Islet of Langerhans (tissue), 1 donor: ENCODE results near the gene EIF4A2.
"Not testable (repeated sequence)": the region's sequence is repeated elsewhere in the genome, so short reads cannot be mapped to it uniquely, and the experiment has no call there.

Experiments used
- FAIRE-seq: peaks from one replicate; lab custom pipeline; 2011; peaks lifted over from hg19 to GRCh38; lab: Jason Lieb, UNC

Gene EIF4A2

DNA sequence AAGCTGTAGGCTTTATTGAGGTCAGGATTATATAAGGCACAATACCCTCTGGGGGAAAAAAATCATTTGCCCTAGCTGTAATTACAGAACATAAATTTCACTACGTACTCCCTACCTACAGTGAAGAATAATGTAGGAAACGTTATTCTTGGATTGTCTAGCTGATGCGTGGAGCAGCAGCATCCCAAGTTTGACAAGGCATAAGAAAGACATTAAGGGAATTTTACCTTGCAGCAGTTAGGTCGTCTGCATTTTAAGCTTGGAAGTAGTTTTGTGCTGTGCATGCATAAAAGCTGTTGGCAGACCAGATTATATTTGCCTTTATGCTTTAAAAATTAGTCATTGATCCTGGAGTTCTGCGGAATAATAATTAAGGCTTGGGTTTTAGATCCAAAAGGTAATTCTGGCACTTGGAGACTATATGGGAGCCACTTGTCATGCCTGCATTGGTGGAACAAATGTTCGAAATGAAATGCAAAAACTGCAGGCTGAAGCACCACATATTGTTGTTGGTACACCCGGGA is 2.2 kb downstream of the EIF4A2 start:
- FAIRE-seq, result no peak

DNA sequence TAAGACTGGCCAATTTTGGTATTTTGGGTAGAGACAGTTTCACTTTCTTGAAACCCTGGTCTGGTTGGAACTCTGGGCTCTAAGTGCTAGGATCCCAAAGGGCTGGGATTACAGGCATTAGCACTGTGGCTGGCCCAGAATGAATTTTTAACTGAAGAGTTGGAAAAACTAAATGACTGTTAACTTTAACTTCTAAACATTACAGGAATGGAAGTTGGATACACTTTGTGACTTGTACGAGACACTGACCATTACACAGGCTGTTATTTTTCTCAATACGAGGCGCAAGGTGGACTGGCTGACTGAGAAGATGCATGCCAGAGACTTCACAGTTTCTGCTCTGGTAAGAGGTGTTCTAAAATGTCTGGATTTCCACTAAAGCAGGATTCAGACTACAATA is 3.5 kb downstream of the EIF4A2 start:
- no peak for FAIRE-seq

DNA sequence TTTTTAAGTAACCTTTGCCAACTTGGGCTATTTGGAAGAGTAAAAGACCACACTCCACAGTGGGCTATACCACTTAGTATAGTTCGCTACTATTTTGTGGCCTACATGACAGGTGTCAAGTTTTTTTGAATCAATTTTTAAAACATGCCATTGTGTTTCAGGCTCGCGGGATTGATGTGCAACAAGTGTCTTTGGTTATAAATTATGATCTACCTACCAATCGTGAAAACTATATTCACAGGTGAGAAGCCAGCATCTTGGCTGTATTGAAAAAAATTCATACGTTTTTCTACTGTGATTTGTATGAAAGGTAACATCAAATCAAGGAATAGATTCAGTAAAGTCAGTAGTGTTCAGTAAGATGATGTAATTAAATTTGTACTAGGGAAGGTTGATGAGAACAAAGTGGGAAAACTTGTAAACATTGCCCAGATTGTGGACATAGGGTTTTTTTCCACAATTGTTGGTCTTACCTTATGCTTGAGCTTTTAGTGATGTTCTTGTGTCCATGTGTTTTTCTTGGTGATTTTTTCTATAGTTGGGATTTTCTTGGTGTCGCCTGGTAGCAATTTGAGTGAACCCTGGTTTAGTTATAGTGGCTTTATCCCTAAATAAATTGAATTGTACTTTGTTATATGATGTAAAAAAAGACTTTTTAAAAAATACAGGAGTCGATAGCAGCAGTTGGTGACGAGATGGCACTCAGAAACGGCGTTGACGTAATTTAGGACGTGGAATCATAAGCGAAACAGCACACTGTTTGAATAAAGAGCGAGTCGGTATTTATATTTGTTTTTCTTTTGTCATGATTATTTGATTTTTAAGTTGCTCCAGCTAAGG is 4.5 kb downstream of the EIF4A2 start:
- FAIRE-seq, result no peak

DNA sequence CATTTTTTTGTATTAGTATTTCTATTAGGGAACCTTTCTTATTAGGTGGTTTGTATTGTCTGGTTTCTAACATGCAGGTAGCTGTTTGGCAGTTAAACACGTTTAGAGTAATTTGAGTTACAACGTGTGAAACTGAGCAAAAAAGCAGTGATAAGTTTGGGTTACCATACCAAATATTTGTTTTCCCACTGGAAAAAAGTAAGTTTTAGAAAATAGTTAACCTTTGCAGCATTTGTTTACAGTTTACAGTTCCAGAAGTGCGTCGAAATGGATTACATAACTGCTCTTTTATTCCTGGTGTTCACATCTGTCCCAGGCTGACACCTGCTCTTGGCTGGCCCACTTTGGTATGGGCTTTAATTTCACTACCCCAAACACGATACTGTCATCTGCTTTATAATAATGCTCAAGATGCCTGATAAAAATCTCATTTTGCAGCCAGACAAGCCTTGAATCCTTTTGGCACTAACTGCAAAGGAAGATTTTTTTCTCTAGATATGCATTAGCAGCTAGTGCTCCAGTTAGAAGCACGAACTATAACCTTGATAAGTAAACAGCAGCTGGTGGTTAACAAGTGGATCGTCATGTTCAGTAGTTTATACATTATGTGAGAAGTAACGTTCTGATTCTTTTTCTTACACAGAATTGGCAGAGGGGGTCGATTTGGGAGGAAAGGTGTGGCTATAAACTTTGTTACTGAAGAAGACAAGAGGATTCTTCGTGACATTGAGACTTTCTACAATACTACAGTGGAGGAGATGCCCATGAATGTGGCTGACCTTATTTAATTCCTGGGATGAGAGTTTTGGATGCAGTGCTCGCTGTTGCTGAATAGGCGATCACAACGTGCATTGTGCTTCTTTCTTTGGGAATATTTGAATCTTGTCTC is 5.3 kb downstream of the EIF4A2 start:
- no peak for FAIRE-seq

DNA sequence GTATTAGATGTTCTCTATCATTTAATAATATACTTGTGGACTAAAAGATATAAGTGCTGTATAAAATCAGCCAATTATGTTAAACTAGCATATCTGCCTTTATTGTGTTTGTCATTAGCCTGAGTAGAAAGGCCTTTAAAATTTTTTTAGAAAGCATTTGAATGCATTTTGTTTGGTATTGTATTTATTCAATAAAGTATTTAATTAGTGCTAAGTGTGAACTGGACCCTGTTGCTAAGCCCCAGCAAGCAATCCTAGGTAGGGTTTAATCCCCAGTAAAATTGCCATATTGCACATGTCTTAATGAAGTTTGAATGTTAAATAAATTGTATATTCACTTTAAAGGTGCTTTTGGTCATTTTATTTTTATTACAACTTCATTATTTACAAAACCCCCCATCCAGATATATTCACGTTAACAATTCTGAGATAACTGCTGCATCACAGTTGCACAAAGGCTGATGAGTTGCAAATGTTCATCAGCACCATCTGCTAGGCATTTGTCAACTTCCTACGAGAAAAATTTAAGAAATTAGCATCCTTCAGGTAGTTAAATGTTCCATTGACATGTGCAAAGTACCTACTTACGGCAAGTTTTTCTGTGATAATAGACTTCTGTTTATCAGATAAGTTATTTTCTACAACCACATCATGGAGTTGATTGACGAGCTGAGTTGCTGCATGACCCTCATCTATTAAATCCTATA is 6.3 kb downstream of the EIF4A2 start:
- no peak for FAIRE-seq

DNA sequence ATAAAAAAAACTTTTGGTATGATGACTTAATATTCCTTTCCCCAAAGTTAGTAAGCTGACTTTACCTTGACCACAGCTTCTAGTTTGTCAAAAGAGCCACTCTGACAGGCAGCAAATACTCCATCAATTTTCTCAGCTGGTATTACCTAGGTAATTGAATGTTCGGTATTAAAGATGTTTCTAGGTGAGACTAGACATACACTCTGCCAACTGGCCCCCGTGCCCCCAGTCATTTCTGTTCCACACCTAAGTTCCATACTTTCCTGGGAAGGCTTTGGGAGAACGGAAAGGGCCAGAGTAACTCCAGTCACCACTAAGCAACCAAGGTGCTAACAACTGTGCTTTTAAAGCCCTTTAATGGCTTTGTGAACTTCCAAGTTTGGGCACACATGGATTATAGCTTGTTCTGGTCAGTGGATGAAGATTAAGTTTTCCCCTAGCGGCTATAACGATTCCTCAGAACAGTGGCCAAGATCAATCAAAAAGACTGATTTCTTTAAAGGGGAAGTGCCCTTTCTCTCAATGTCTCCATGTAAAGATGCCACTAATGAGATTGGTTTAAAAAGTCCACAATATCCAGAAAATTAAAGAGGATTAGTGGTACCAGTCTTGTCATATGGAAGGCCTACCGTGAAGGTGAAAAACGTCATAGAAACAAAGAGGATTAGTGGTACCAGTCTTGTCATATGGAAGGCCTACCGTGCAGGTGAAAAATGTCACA is 7.0 kb downstream of the EIF4A2 start:
- FAIRE-seq, result no peak

DNA sequence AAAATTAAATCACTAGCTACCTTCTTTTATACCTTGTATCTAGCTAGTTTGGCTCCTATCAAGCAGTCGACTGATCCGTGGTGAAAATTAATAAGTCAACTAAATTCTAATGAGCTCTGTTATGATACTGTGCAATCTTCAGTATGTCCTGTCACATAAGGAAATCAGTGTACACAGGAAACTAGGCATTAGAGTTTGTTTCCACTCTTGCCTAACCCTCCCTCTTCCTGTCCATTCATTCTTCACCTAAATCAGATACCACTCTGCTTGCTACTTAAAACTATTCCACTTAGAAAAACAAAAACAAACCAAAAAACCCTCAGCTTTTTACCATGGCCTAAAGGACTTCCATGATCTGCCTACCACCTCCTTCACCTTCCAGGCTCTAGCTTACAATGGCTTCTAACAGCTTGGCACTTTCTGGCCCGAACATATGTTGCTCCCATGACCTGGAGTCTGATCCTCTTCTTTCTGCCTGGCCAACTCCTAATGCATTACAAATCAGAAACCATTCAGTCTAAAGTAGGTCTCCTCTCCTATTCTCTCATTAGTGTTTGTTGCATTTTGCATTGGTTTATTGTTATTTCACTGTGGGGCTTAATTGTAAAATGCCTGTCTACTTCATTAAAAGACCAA is 15.0 kb downstream of the EIF4A2 start:
- FAIRE-seq, result no peak

DNA sequence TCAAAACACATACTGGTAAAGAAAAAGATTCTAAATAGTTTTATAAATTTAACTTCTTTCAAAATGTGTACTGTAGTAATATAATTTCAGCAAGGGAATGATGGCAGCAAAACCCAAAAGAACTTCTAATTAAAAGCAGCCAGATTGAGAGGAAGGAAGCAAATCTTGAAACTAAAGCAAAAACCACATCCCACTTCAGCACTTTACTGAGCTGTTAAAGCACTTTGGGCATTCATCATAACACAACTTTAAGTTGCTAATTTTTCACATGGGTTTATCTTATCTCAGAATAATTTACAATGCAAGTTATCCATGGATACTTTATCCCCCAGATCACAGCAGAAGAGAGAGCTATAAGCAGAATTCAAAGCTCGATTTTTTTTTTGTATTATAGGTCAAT is 16.9 kb downstream of the EIF4A2 start:
- FAIRE-seq, result no peak

DNA sequence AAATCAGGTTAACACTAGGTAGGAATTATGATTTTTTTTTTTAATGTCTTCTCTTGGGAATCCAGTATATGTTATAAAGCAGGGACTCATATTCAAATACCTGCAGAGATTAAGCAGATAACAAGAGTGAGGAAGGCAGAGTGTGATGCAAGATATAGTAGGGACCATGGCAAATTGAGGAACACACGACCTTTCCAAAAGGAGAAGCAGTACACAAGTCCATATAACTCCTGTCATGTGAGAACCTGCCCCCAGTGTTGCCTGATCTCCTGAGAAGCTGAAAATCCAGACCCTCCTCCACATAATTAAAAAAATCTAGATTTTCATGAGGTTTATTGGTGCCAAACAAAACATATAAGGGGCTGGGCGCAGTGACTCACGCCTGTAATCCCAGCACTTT is 19.3 kb downstream of the EIF4A2 start:
- FAIRE-seq, result no peak

DNA sequence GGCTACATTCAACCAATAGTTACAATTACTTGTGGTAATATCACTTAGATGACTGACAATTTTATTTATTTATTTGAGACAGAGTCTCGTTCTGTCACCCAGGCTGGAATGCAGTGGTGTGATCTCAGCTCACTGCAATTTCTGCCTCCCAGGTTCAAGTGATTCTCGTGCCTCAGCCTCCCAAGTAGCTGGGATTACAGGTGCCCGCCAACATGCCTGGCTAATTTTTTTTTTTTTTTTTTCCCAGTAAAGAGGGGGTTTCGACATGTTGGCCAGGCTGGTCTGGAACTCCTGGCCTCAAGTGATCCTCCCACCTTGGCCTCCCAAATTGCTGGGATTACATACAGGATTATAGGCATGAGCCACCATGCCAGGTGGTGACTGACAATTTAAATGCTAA is 20.1 kb downstream of the EIF4A2 start:
- not testable (repeated sequence) for FAIRE-seq

DNA sequence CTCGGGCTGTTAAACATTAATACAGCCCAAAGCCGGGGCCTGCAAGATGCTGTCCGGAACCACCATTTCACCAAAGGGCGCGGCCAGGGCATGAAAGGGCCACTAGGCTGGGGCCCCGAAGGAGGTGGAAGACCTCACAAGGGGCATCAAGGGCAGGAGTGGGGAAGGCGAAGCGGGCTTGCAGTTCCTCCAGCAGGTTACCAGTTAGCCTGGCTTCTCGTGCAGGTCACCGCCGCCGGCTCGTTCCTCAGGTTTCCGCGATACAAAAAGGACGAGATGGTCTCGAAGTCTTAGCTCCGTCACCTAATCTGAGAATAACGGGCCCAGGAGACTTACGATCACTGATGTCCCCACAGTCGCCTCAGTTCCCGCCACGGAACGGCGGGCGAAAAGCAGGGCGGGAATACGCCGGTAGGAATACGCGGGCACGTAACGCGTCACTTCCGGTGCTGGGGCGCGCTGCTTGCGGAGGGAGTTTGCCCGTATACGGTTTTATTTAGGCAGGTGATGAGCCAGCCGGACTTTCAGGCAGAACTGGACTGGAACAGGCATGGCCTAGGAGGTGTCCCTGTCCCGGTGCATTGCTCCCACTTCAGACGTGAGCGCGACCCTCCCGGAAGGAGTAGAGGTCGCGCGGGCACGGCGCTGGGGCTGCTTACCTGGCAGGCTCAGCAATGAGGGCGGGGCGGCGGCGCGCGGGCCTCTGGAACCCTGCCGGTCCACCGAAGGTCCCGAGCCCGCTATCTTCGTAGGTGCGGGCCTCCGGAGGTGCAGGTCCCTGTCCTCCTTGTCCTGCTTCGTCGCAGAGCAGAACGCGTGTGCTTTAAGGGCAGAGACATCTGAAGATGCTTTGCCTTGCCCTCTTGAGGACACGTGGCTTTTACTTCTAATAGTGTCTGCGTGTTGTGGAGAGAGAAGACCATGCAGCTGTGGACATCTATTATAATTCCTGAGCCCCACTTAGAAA is 23.0 kb downstream of the EIF4A2 start, which contains the start of gene RFC4:
RFC4 (minus strand) TSS at position 394 of the 967 bp plus-strand sequence. CDS start 1,769 bp downstream, outside the sequence.
- no peak for FAIRE-seq

DNA sequence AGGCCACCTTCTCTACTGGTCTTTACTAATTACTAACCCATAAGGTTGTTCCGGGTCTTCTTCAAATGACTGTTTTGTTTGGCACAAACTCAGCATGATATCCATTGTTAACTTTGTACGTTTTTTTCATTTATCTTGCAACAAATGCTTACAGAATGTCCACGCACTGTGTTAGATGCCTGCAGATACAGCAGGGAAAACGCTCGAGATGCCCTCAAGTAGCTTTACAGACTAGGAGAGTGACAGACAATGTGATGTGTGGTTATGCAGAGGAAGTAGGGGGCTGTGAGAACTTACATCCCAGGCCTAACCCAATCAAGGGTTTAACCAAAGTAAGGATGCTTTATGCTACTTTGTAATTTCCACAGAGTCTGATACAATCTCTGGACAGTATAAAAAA is 23.9 kb downstream of the EIF4A2 start:
- FAIRE-seq, result no peak

DNA sequence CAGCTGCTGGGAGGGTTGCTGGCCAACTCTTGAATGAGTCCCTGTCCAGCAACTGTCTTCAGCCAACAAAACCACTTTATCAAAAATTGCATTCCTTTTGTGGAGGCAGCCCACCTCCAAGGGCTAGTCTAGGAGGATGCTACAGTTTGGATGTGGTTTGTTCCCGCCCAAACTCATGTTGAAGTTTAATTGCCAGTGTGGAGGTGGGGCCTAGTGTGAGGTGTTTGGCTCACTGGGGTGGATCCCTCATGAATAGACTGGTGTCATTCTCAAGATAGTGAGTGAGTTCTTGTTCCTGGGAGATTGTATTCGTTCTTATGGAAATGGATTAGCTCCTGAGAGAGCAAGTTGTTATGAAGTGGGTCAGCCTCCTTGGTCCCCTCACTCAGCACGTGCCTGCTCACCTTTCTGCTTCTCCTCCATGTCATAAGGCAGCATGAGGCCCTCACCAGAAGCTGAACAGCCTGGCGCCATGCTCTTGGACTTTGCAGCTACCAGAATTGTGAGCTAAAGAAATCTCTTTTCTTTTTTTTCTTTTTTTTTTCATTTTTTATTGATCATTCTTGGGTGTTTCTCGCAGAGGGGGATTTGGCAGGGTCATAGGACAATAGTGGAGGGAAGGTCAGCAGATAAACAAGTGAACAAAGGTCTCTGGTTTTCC is 27.1 kb downstream of the EIF4A2 start:
- no peak for FAIRE-seq

DNA sequence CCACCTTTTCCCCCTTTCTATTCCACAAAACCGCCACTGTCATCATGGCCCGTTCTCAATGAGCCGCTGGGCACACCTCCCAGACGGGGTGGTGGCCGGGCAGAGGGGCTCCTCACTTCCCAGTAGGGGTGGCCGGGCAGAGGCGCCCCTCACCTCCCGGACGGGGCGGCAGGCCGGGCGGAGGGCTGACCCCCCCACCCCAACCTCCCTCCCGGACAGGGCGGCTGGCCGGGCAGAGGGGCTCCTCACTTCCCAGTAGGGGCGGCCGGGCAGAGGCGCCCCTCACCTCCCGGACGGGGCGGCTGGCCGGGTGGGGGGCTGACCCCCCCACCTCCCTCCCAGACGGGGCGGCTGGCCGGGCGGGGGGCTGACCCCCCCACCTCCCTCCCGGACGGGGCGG is 27.9 kb downstream of the EIF4A2 start:
- not testable (repeated sequence) for FAIRE-seq

DNA sequence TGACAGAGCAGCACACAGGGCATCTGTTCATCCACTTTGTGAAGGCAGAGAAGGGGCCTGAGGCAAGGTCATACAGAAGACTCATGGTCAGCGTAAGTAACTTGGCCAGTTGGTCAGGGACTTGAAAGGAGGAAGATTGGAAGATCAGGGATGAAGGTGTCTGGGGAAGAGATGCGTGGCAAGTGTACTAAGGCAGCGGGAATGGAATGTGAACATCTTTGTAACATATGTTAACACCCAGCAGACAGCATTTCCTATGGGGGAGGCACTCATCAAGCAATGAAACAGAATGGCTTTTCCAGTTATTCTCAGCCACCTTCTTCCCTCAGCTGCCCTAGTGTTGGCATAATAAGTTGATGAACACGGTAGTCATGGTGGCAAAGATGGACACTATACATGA is 30.7 kb downstream of the EIF4A2 start:
- FAIRE-seq, result no peak

DNA sequence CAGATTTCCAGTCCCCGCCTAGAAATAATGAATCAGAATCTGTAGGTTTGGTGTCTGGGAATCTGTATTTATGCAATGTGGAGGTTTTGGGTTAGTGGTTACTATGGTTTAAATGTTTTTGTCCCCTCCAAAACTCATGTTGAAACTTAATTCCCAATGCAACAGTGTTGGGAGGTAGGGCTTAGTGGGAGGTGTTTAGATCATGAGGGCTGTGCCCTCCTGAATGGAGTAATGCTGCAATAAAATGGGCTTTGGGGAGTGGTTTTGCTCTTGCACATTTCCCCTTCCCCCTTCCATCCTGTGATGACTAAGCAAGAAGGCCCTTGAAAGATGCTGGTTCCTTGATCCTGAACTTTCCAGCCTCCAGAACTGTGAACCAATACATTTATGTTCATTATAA is 32.1 kb downstream of the EIF4A2 start:
- FAIRE-seq, result no peak

DNA sequence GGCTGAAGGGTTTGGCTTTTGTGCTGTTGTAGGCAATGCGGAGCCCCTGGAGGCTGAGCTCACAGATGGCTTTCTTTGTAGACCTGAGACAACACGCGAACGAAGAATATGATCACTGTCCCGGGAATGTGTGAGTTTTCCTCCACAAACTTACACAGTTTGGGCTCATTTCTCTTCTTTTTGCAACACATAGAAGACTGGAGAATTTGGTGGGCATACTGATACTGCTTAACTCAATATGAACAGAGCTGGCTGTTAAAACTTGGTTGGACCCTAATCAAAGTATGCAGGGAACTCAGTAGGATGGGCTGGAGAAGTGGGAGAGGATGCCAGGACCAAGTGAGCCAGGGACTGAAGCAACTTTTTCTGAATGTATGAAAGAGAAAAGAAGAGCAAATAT is 35.1 kb downstream of the EIF4A2 start:
- no peak for FAIRE-seq

DNA sequence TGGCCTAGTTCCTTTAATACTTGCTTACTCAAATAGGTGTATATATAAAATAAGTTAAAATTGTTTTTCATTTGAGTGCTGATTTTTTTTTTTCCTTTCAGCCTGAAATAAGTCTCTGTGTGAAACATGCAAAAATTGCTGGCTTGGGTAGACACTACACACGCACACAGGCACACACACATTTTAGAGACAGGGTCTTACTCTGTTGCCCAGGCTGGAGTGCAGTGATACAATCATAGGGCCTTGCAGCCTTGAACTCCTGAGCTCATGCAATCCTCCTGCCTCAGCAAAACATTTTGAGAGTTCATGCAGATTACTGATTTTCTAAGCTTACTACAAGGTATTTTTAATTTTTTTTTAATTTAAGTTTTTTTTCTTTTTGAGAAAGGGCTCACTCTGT is 35.6 kb downstream of the EIF4A2 start:
- no peak for FAIRE-seq
